Measurements from ENCODE around the gene MUC3A. TPM values are rescaled to one million over a fixed set of nuclear protein-coding genes. Genes with fewer than 3 reads are reported as not detected.

MUC3A gene
- total and polyA plus RNA-seq, 2 experiments from 2014 or later, result 16.3 to 44.4 TPM

DNA sequence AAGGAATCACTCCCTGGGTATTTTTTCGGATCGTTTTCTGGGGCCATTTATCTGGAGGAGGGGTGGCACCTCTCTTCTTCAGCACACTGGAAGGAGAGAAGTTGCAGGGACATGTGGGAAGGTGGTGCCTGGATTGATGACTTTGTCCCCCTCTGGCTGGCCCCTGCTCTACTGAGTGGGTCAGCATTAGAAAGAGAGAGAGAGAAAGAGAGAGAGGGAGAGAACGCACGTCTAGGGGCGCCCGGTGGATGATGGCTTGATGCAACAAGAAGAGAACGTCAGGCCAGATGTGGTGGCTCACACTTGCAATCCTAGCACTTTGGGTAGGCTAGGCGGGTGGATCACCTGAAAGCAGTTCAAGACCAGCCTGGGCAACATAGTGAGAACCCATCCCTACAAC lies 14.5 kb downstream of the MUC3A start (continued):
- TF ChIP-seq ZNF462 (CRISPR knock-in tag; IDR thresholded peaks at IDR 0.05) (no peak), CTCF (conservative IDR thresholded peaks at IDR 0.05; ENCODE audit: low read depth in 2 of 2) (no peak), JUNB (IDR thresholded peaks at IDR 0.05; ENCODE audit: unreplicated experiment) (no peak), NANOG (IDR thresholded peaks at IDR 0.05; ENCODE audit: borderline replicate concordance) (no peak), ZNF331 (CRISPR knock-in tag; IDR thresholded peaks at IDR 0.05; ENCODE audit: low read depth) (no peak), POLR2AphosphoS5 (IDR thresholded peaks at IDR 0.05; ENCODE audit: low read depth) (no peak), EZH2phosphoT487 (IDR thresholded peaks at IDR 0.05; ENCODE audit: unreplicated experiment) (no peak)
- TF ChIP-seq, protein P1, sequence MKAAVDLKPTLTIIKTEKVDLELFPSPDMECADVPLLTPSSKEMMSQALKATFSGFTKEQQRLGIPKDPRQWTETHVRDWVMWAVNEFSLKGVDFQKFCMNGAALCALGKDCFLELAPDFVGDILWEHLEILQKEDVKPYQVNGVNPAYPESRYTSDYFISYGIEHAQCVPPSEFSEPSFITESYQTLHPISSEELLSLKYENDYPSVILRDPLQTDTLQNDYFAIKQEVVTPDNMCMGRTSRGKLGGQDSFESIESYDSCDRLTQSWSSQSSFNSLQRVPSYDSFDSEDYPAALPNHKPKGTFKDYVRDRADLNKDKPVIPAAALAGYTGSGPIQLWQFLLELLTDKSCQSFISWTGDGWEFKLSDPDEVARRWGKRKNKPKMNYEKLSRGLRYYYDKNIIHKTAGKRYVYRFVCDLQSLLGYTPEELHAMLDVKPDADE (IDR thresholded peaks at IDR 0.05), result no peak
